H9 (cell line): ENCODE measurements around the gene GAR1. TPM values are rescaled to one million over a fixed set of nuclear protein-coding genes. Genes with fewer than 3 reads are reported as not detected.

Experiments
- DNase-seq: peaks from one replicate; pipeline ENCODE4 v3.0.0-alpha.2; 2017
- H2AFZ ChIP-seq: one replicate; pipeline ENCODE4 v1.6.1; 2013; ENCODE audit warnings: mild to moderate bottlenecking, low read length, control low read depth, moderate library complexity
- H2AK5ac ChIP-seq: 2 replicates; pipeline ENCODE4 v1.6.1; 2013; ENCODE audit warnings: low read length, control low read depth, mixed read lengths; ENCODE audit not compliant: insufficient read length
- H2BK120ac ChIP-seq: one replicate; pipeline ENCODE4 v1.6.1; 2013; ENCODE audit warnings: low read depth, mild to moderate bottlenecking, low read length, control low read depth, inconsistent platforms; ENCODE audit not compliant: poor library complexity, severe bottlenecking
- H2BK12ac ChIP-seq: 2 replicates; pipeline ENCODE4 v1.6.1; 2013; ENCODE audit warnings: low read length, control low read depth, mixed read lengths, low read depth; ENCODE audit not compliant: insufficient read length
- H2BK15ac ChIP-seq: 2 replicates; pipeline ENCODE4 v1.6.1; 2013; ENCODE audit warnings: low read depth, low read length, control low read depth
- H2BK20ac ChIP-seq: one replicate; pipeline ENCODE4 v1.6.1; 2013; ENCODE audit warnings: low read depth, mild to moderate bottlenecking, low read length, control low read depth, inconsistent platforms; ENCODE audit not compliant: poor library complexity, severe bottlenecking
- H2BK5ac ChIP-seq: 2 replicates; pipeline ENCODE4 v1.6.1; 2013; ENCODE audit warnings: low read length, control low read depth, mixed read lengths; ENCODE audit not compliant: insufficient read length
- H3K14ac ChIP-seq: 2 replicates; pipeline ENCODE4 v1.6.1; 2013; ENCODE audit warnings: low read length, control low read depth; ENCODE audit not compliant: insufficient read depth
- H3K18ac ChIP-seq: 2 replicates; pipeline ENCODE4 v1.6.1; 2013; ENCODE audit warnings: low read depth, mild to moderate bottlenecking, mixed read lengths, low read length, control low read depth; ENCODE audit not compliant: insufficient read length
- H3K23ac ChIP-seq: 2 replicates; pipeline ENCODE4 v1.6.1; 2013; ENCODE audit warnings: low read length, control low read depth, mixed read lengths, low read depth; ENCODE audit not compliant: insufficient read length
- H3K23me2 ChIP-seq: 2 replicates; pipeline ENCODE4 v1.6.1; 2013; ENCODE audit warnings: low read depth, mild to moderate bottlenecking, mixed read lengths, low read length, control low read depth; ENCODE audit not compliant: insufficient read length, poor library complexity, severe bottlenecking
- H3K27ac ChIP-seq: 2 replicates; pipeline ENCODE4 v1.5.1; 2013; ENCODE audit warnings: low read length, control low read depth, mixed read lengths, low read depth; ENCODE audit not compliant: insufficient read length
- H3K27me3 ChIP-seq: 2 replicates; pipeline ENCODE4 v1.6.1; 2013; ENCODE audit warnings: low read length, control low read depth, inconsistent platforms; ENCODE audit not compliant: insufficient read depth
- H3K4ac ChIP-seq: 2 replicates; pipeline ENCODE4 v1.6.1; 2013; ENCODE audit warnings: low read depth, mild to moderate bottlenecking, control low read depth, inconsistent platforms, low read length, moderate library complexity
- H3K4me1 ChIP-seq: 2 replicates; pipeline ENCODE4 v1.6.1; 2013; ENCODE audit warnings: low read length, control low read depth, inconsistent platforms; ENCODE audit not compliant: insufficient read depth
- H3K4me2 ChIP-seq: 2 replicates; pipeline ENCODE4 v1.6.1; 2013; ENCODE audit warnings: low read length, control low read depth, mixed read lengths; ENCODE audit not compliant: insufficient read length, insufficient read depth
- H3K56ac ChIP-seq: 2 replicates; pipeline ENCODE4 v1.6.1; 2013; ENCODE audit warnings: low read depth, mild to moderate bottlenecking, mixed read lengths, low read length, control low read depth; ENCODE audit not compliant: insufficient read length
- H3K79me1 ChIP-seq: 2 replicates; pipeline ENCODE4 v1.6.1; 2013; ENCODE audit warnings: low read depth, mild to moderate bottlenecking, moderate library complexity, low read length, control low read depth, inconsistent platforms; ENCODE audit not compliant: insufficient read depth, poor library complexity, severe bottlenecking
- H3K79me2 ChIP-seq: 2 replicates; pipeline ENCODE4 v1.6.1; 2013; ENCODE audit warnings: low read length, control low read depth, inconsistent platforms; ENCODE audit not compliant: insufficient read depth
- H3K9ac ChIP-seq: 2 replicates; pipeline ENCODE4 v1.6.1; 2013; ENCODE audit warnings: low read length, control low read depth, mixed read lengths; ENCODE audit not compliant: insufficient read length; ENCODE audit errors: extremely low read depth
- H3K9me3 ChIP-seq: one replicate; pipeline ENCODE4 v1.6.1; 2013; ENCODE audit warnings: low read depth, low read length, inconsistent platforms; ENCODE audit not compliant: control insufficient read depth
- H3T11ph ChIP-seq: one replicate; pipeline ENCODE4 v1.6.1; 2013; ENCODE audit warnings: mild to moderate bottlenecking, low read length, control low read depth, inconsistent platforms
- H4K20me1 ChIP-seq: one replicate; pipeline ENCODE4 v1.6.1; 2013; ENCODE audit not compliant: control insufficient read depth, insufficient read length, insufficient read depth
- H4K5ac ChIP-seq: 2 replicates; pipeline ENCODE4 v1.6.1; 2013; ENCODE audit warnings: low read depth, mild to moderate bottlenecking, mixed read lengths, low read length, control low read depth; ENCODE audit not compliant: insufficient read length
- H4K8ac ChIP-seq: replicated peaks from 2 replicates; pipeline ENCODE4 v1.6.1; 2013; ENCODE audit warnings: low read length, control low read depth, mixed read lengths, low read depth; ENCODE audit not compliant: insufficient read length
- H4K91ac ChIP-seq: 2 replicates; pipeline ENCODE4 v1.6.1; 2013; ENCODE audit warnings: low read depth, mild to moderate bottlenecking, moderate library complexity, mixed read lengths, low read length, control low read depth; ENCODE audit not compliant: insufficient read length
- H3K27ac Mint-ChIP-seq, 3 experiments: 2 replicates in 2 of 3; 3 replicates in 1 of 3; pipeline ENCODE4 v1.8.0; 2020 to 2021; ENCODE audit warnings: mixed read lengths in 3 of 3, mild to moderate bottlenecking in 1 of 3, moderate library complexity in 1 of 3
- H3K27me3 Mint-ChIP-seq: 2 replicates; pipeline ENCODE4 v1.8.0; 2021; ENCODE audit warnings: low read depth, mild to moderate bottlenecking, moderate library complexity, mixed read lengths
- H3K36me3 Mint-ChIP-seq, 3 experiments: 2 replicates in 2 of 3; 3 replicates in 1 of 3; pipeline ENCODE4 v1.8.0; 2020 to 2021; ENCODE audit warnings: low read depth in 3 of 3, mixed read lengths in 3 of 3; ENCODE audit not compliant: insufficient read depth in 1 of 3
- H3K4me1 Mint-ChIP-seq, 2 experiments: 2 replicates each; pipeline ENCODE4 v1.8.0; 2020; ENCODE audit warnings: mixed read lengths in 2 of 2
- H3K4me3 Mint-ChIP-seq, 2 experiments: 2 replicates in 1 of 2; 3 replicates in 1 of 2; pipeline ENCODE4 v1.8.0; 2020 to 2021; ENCODE audit warnings: mild to moderate bottlenecking in 2 of 2, mixed read lengths in 2 of 2, moderate library complexity in 1 of 2
- H3K9me3 Mint-ChIP-seq, 2 experiments: 2 replicates in 1 of 2; 3 replicates in 1 of 2; pipeline ENCODE4 v1.8.0; 2020; ENCODE audit warnings: mild to moderate bottlenecking in 2 of 2, mixed read lengths in 2 of 2, moderate library complexity in 1 of 2
- WGBS: extraction: QIAGEN DNeasy Blood & Tissue Kit; methylation state at CpG from one replicate; pipeline ENCODE4 v1.1.7; 2013; ENCODE audit warnings: missing lambda C conversion rate, low lambda C conversion rate, mixed read lengths; ENCODE audit not compliant: insufficient read length; ENCODE audit errors: extremely low coverage; 5-methylcytosine and 5-hydroxymethylcytosine counted together
- total RNA-seq: library from RNA; stranded (reverse); gene quantifications from 2 replicates; pipeline ENCODE4 v1.2.1, GENCODE V29; 2021
- TF ChIP-seq, protein P1 (sequence below): fragments of 200-600 bp; sonication (generic); conservative IDR thresholded peaks from 3 replicates; pipeline ENCODE4 v1.8.0; 2021; ENCODE audit warnings: antibody characterized with exemption, mild to moderate bottlenecking

The GAR1 gene
- total RNA-seq, 1 experiment from 2014 or later: 45.3 TPM

DNA sequence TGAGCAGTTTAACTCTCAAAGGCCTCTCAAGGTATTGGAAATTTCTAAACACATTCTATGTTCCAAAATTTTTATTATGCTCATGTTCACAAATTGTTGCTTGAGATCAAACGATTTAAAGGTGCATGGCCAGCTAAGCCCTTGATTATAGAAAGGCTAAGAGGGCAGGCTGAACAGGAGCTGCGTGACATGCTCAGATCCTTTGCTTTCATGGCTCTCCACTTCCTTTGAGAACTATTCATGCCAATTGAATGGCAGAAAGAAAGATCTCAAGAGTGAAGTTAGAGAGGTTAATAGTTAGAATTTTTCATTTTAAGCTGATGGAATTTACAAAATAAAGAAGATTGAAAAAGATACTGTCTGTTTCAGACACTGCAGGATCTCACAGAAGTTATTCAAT is 32.9 kb downstream of the GAR1 start:
- no peak overlapping the region for H3K27ac ChIP-seq
- Mint-ChIP-seq H3K9me3 (no peaks in the 10 kb centered on the region), H3K27ac (no peak overlapping the region), H3K36me3 (no peaks in the 10 kb centered on the region), H3K4me3 (no peak overlapping the region), H3K27me3 (no peaks in the 10 kb centered on the region), H3K4me1 (peaks cover 0 to 14% of the 10 kb centered on the region in 2 experiments; a peak in 2 of 4 replicates)
- no peak overlapping the region for H2BK15ac ChIP-seq
- no peak overlapping the region for H2BK120ac ChIP-seq
- H2BK20ac ChIP-seq: no peak overlapping the region
- H3K9me3 ChIP-seq: no peaks in the 10 kb centered on the region
- H2AFZ ChIP-seq: no peak overlapping the region
- H3K56ac ChIP-seq: no peak overlapping the region
- H4K91ac ChIP-seq: no peak overlapping the region
- no peak overlapping the region for H2BK5ac ChIP-seq
- no peak overlapping the region for H3K18ac ChIP-seq
- no peak overlapping the region for H4K5ac ChIP-seq
- no peak overlapping the region for H3K4me2 ChIP-seq
- no peaks in the 10 kb centered on the region for H3K79me2 ChIP-seq
- H4K8ac ChIP-seq: no peak overlapping the region
- TF ChIP-seq, protein P1, sequence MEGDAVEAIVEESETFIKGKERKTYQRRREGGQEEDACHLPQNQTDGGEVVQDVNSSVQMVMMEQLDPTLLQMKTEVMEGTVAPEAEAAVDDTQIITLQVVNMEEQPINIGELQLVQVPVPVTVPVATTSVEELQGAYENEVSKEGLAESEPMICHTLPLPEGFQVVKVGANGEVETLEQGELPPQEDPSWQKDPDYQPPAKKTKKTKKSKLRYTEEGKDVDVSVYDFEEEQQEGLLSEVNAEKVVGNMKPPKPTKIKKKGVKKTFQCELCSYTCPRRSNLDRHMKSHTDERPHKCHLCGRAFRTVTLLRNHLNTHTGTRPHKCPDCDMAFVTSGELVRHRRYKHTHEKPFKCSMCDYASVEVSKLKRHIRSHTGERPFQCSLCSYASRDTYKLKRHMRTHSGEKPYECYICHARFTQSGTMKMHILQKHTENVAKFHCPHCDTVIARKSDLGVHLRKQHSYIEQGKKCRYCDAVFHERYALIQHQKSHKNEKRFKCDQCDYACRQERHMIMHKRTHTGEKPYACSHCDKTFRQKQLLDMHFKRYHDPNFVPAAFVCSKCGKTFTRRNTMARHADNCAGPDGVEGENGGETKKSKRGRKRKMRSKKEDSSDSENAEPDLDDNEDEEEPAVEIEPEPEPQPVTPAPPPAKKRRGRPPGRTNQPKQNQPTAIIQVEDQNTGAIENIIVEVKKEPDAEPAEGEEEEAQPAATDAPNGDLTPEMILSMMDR: no peak
- H3K79me1 ChIP-seq: no peaks in the 10 kb centered on the region
- DNase-seq: no peak
- no peak overlapping the region for H3K9ac ChIP-seq
- no peak overlapping the region for H3K23ac ChIP-seq
- no peak overlapping the region for H2AK5ac ChIP-seq
- H2BK12ac ChIP-seq: no peak overlapping the region
- H3K4ac ChIP-seq: no peak overlapping the region
- no CpG with 5 or more reads among the region's 2 CpGs for WGBS
- H4K20me1 ChIP-seq: no peaks in the 10 kb centered on the region
- no peak overlapping the region for H3T11ph ChIP-seq
- no peaks in the 10 kb centered on the region for H3K27me3 ChIP-seq
- H3K14ac ChIP-seq: no peak overlapping the region
- no peaks in the 10 kb centered on the region for H3K4me1 ChIP-seq
- no peaks in the 10 kb centered on the region for H3K23me2 ChIP-seq
